Middle frontal gyrus (tissue), 1 donor: ENCODE measurements around the gene MRPL40.
A peak's percentile ranks its signal among the peaks of the same experiment; 100 is the strongest.
"Not testable (repeated sequence)": the region's sequence is repeated elsewhere in the genome, so short reads cannot be mapped to it uniquely, and the experiment has no call there.

Source experiments
- DNase-seq: peaks from one replicate; pipeline ENCODE4 v3.0.0-alpha.2; 2015; ENCODE audit warnings: low spot score; ENCODE audit errors: extremely low spot score

MRPL40 gene

GRCh38 chr22:19440411-19441195 is 8.3 kb downstream of the MRPL40 start:
- DNase-seq = no peak

- no peak for DNase-seq
These were observed 9.8 kb downstream of the MRPL40 start for GRCh38 chr22:19442166-19442565.

GRCh38 chr22:19443544-19444211 is 11.3 kb downstream of the MRPL40 start:
- DNase-seq = no peak

GRCh38 chr22:19445279-19445982 is 13.1 kb downstream of the MRPL40 start:
- DNase-seq = not testable (repeated sequence)

- DNase-seq = no peak
These were observed 14.4 kb downstream of the MRPL40 start for GRCh38 chr22:19446603-19447329.

- peak; percentile 90 for DNase-seq
These were observed 15.2 kb downstream of the MRPL40 start, which contains the start of gene C22orf39 for GRCh38 chr22:19447330-19448075. Gene C22orf39 (minus strand): TSS chr22:19447711. CDS start chr22:19447688, 23 bp downstream.

- DNase-seq = no peak
These were observed 15.8 kb downstream of the MRPL40 start for GRCh38 chr22:19448076-19448607.

- no peak for DNase-seq
These were observed 16.5 kb downstream of the MRPL40 start for GRCh38 chr22:19448739-19449421.

GRCh38 chr22:19449422-19449767 is 17.1 kb downstream of the MRPL40 start:
- no peak for DNase-seq

GRCh38 chr22:19450363-19451175 is 18.2 kb downstream of the MRPL40 start:
- DNase-seq = no peak

GRCh38 chr22:19451570-19451969 is 19.2 kb downstream of the MRPL40 start:
- no peak for DNase-seq

GRCh38 chr22:19453718-19454117 is 21.4 kb downstream of the MRPL40 start:
- DNase-seq = no peak

- no peak for DNase-seq
These were observed 21.8 kb downstream of the MRPL40 start for GRCh38 chr22:19454156-19454555.

- no peak for DNase-seq
These were observed 22.7 kb downstream of the MRPL40 start for GRCh38 chr22:19455033-19455432.

GRCh38 chr22:19455585-19456370 is 23.4 kb downstream of the MRPL40 start:
- DNase-seq = no peak

- no peak for DNase-seq
These were observed 24.2 kb downstream of the MRPL40 start for GRCh38 chr22:19456541-19456940.

- no peak for DNase-seq
These were observed 25.6 kb downstream of the MRPL40 start for GRCh38 chr22:19457828-19458428.

GRCh38 chr22:19460036-19460435 is 27.7 kb downstream of the MRPL40 start:
- DNase-seq = no peak
